Upper lobe of left lung (tissue), 6 donors: ENCODE data around the gene SIN3A. TPM values are rescaled to one million over a fixed set of nuclear protein-coding genes. Genes with fewer than 3 reads are reported as not detected.
A peak's percentile ranks its signal among the peaks of the same experiment; 100 is the strongest.

Experiments used
- ATAC-seq, 2 donors: fragments of 200-7000 bp; cut with Tn5 transposase; one replicate each; pipeline ENCODE4 v1.9.1; 2022; ENCODE audit warnings: mild to moderate bottlenecking in 2 of 2, moderate library complexity in 2 of 2; ENCODE audit not compliant: low FRiP score in 2 of 2
- DNase-seq, 2 donors: peaks; one replicate each; pipeline ENCODE4 v3.0.0-alpha.2; 2019 to 2020
- H3K27ac ChIP-seq, 4 donors: fragments of 200-600 bp; sonication (generic); one replicate each; pipeline ENCODE4 v1.5.1; 2016 to 2019
- H3K27me3 ChIP-seq, 4 donors: fragments of 200-600 bp; sonication (generic); one replicate each; pipeline ENCODE4 v1.5.1; 2017 to 2019
- H3K36me3 ChIP-seq, 4 donors: fragments of 200-600 bp; sonication (generic); one replicate each; pipeline ENCODE4 v1.5.1; 2016 to 2019
- H3K4me1 ChIP-seq, 4 donors: fragments of 200-600 bp; sonication (generic); one replicate each; pipeline ENCODE4 v1.5.1; 2018 to 2019
- H3K4me3 ChIP-seq, 4 donors: fragments of 200-600 bp; sonication (generic); one replicate each; pipeline ENCODE4 v1.5.1; 2017 to 2019; ENCODE audit warnings: mild to moderate bottlenecking in 2 of 4, moderate library complexity in 1 of 4
- H3K9me3 ChIP-seq, 4 donors: fragments of 200-600 bp; sonication (generic); one replicate each; pipeline ENCODE4 v1.5.1; 2018 to 2019
- CTCF ChIP-seq, 6 experiments: fragments of 450-650 bp in 4 of 6; fragments of 200-600 bp in 2 of 6; sonication (generic) in 2 of 6; IDR thresholded peaks; one replicate each; pipeline ENCODE4 v1.5.1; 2016 to 2019; ENCODE audit warnings: antibody characterized with exemption in 6 of 6
- EP300 ChIP-seq, 4 donors: sonication (generic); formaldehyde crosslinking; IDR thresholded peaks; one replicate each; pipeline ENCODE4 v1.5.1; 2017; ENCODE audit warnings: antibody characterized with exemption in 4 of 4, control low read depth in 2 of 4
- POLR2A ChIP-seq, 4 donors: fragments of 450-650 bp; IDR thresholded peaks; one replicate each; pipeline ENCODE4 v1.5.1; 2016 to 2017; ENCODE audit warnings: antibody characterized with exemption in 4 of 4, mild to moderate bottlenecking in 2 of 4
- POLR2AphosphoS5 ChIP-seq, 2 donors: sonication (generic); formaldehyde crosslinking; IDR thresholded peaks; one replicate each; pipeline ENCODE4 v1.5.1; 2017; ENCODE audit warnings: antibody characterized with exemption in 2 of 2
- WGBS, 2 donors: methylation state at CpG; one replicate each; pipeline ENCODE4 v1.1.5; 2017 to 2018; 5-methylcytosine and 5-hydroxymethylcytosine counted together
- total RNA-seq, 6 donors: library from RNA; depleted of rRNA in 4 of 6; stranded (reverse); fragments of >200 nt in 4 of 6; gene quantifications; one replicate each; pipeline versions ENCODE4 v1.1.0 to v1.2.1, GENCODE V29; 2016 to 2021
- donor health status: DM: no; HTN: no; CAD: no; lungs with moderate emphysema.
- donor health status: DM: no; HTN: yes; CAD: no; lungs with severe emphysema.

Gene SIN3A
- total RNA-seq, 6 donors from 2014 or later: 28.0 to 105 (median 56.6) TPM

GRCh38 chr15:75456710-75457109, 5.2 kb upstream of the SIN3A start:
- Histone ChIP-seq H3K9me3 (no peaks in the 10 kb centered on the region), H3K36me3 (no peaks in the 10 kb centered on the region), H3K4me3 (peak overlapping the region in 2 of 4 donors; percentile 88), H3K27me3 (no peaks in the 10 kb centered on the region), H3K27ac (peak overlapping the region; percentile 94 to 99 (median 98)), H3K4me1 (peaks cover 11 to 31% (median 17%) of the 10 kb centered on the region in 4 donors)
- ATAC-seq (no peak), DNase-seq (peak in 1 of 2 donors; percentile 26)
- TF ChIP-seq POLR2AphosphoS5 (IDR thresholded peaks at IDR 0.05) (no peak), EP300 (IDR thresholded peaks at IDR 0.05) (no peak)
- 45 to 48% methylated on average over 6 of the region's 6 CpGs for WGBS, 2 donors

- Histone ChIP-seq H3K9me3 (no peaks in the 10 kb centered on the region), H3K4me3 (peak overlapping the region; percentile 88 to 98 (median 92)), H3K27ac (peak overlapping the region; percentile 94 to 99 (median 98)), H3K4me1 (peaks cover 11 to 31% (median 17%) of the 10 kb centered on the region in 4 donors), H3K36me3 (no peaks in the 10 kb centered on the region), H3K27me3 (no peaks in the 10 kb centered on the region)
- DNase-seq (peak in 1 of 2 donors; percentile 77), ATAC-seq (no peak)
- 3 to 4% methylated on average over 14 to 15 of the region's 24 CpGs for WGBS, 2 donors
- peak; percentile 19 to 34 for TF ChIP-seq POLR2AphosphoS5 (IDR thresholded peaks at IDR 0.05)
- no peak for TF ChIP-seq CTCF (IDR thresholded peaks at IDR 0.05)
- TF ChIP-seq EP300 (IDR thresholded peaks at IDR 0.05): no peak
- TF ChIP-seq POLR2A (IDR thresholded peaks at IDR 0.05): peak in 2 of 4 donors; percentile 44 to 54
Observed at GRCh38 chr15:75455982-75456531, 4.6 kb upstream of the SIN3A start.

DNA sequence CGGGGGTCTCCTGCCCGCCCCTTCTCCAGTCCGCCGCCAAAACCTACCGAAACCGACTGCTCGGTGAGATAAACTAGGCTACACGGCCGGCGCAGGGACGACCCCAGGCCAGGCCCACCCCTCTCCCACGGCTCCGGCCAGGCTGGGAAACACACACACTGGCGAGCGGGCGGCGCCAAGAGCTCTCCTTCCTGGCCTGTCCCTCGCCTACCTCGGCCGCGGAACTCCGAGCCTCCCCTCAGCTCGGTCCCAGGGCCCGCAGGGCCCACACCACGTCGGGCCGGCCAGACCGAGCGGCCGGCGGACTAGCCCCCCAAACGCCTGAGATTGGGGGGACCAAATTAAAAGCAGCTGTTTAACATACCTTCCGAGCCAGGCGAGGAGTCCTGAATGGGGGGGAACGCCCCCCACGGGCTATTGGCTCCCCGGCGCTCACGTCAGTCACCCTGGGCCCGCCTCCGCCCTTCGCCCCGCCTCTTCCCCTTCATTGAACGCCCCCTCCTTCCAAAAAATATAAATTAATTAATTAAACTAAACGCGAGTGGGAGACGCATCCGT, 4.0 kb upstream of the SIN3A start:
- Histone ChIP-seq H3K36me3 (no peaks in the 10 kb centered on the region), H3K27ac (peak overlapping the region; percentile 94 to 99 (median 98)), H3K4me3 (peak overlapping the region; percentile 88 to 98 (median 92)), H3K4me1 (peaks cover 11 to 31% (median 17%) of the 10 kb centered on the region in 4 donors), H3K27me3 (no peaks in the 10 kb centered on the region), H3K9me3 (no peaks in the 10 kb centered on the region)
- TF ChIP-seq POLR2A (IDR thresholded peaks at IDR 0.05) (peak in 3 of 4 donors; percentile 52 to 77 (median 66)), CTCF (IDR thresholded peaks at IDR 0.05) (no peak), POLR2AphosphoS5 (IDR thresholded peaks at IDR 0.05) (peak in 1 of 2 donors; percentile 38)
- DNase-seq (peak; percentile 91 to 98), ATAC-seq (peak in 1 of 2 donors; percentile 47)
- WGBS, 2 donors: 0 to 1% methylated on average over 32 of the region's 48 CpGs

GRCh38 chr15:75454471-75455378, 3.2 kb upstream of the SIN3A start:
- WGBS, 2 donors: 0 to 1% methylated on average over 37 to 74 of the region's 116 CpGs
- no peaks in the 10 kb centered on the region for H3K27me3 ChIP-seq
- TF ChIP-seq EP300 (IDR thresholded peaks at IDR 0.05) (no peak), POLR2A (IDR thresholded peaks at IDR 0.05) (peak in 1 of 4 donors; percentile 51), CTCF (IDR thresholded peaks at IDR 0.05) (peak in 2 of 6 experiments; percentile 4 to 13), POLR2AphosphoS5 (IDR thresholded peaks at IDR 0.05) (no peak)
- peak overlapping the region; percentile 94 to 99 (median 98) for H3K27ac ChIP-seq
- DNase-seq (peak; percentile 69 to 96), ATAC-seq (peak in 1 of 2 donors; percentile 0)
- H3K4me3 ChIP-seq: peak overlapping the region; percentile 88 to 98 (median 92)
- H3K36me3 ChIP-seq: no peaks in the 10 kb centered on the region
- H3K9me3 ChIP-seq: no peaks in the 10 kb centered on the region
- H3K4me1 ChIP-seq: peaks cover 14 to 38% (median 21%) of the 10 kb centered on the region in 4 donors
